CD4-positive, alpha-beta T cell treated with Interleukin-12 subunit alpha and Interleukin-12 subunit beta, for 1 hour (primary cell): ENCODE results near the gene PDE4DIP.
"Not testable (repeated sequence)": the region's sequence is repeated elsewhere in the genome, so short reads cannot be mapped to it uniquely, and the experiment has no call there.

Experiments
- DNase-seq: peaks from one replicate; pipeline ENCODE4 v3.0.0-alpha.2; 2020

Gene PDE4DIP

GRCh38 chr1:148844220-148844619 lies at the start of gene PDE4DIP:
TSS of gene PDE4DIP (plus strand) at chr1:148844428. CDS start at chr1:148844775, 347 bp downstream.
- not testable (repeated sequence) for DNase-seq

- DNase-seq: not testable (repeated sequence)
Measured at GRCh38 chr1:148808268-148808928, 35.8 kb upstream of the PDE4DIP start.

- not testable (repeated sequence) for DNase-seq
Measured at GRCh38 chr1:148808929-148809283, 35.3 kb upstream of the PDE4DIP start.

- DNase-seq: not testable (repeated sequence)
Measured at GRCh38 chr1:148822180-148822579, 22.0 kb upstream of the PDE4DIP start.

GRCh38 chr1:148823822-148824221 lies 20.4 kb upstream of the PDE4DIP start:
- not testable (repeated sequence) for DNase-seq

- not testable (repeated sequence) for DNase-seq
Measured at GRCh38 chr1:148825029-148825428, 19.2 kb upstream of the PDE4DIP start.

- not testable (repeated sequence) for DNase-seq
Measured at GRCh38 chr1:148828531-148828930, 15.7 kb upstream of the PDE4DIP start.

GRCh38 chr1:148828962-148829361 lies 15.3 kb upstream of the PDE4DIP start:
- DNase-seq: not testable (repeated sequence)

- DNase-seq: not testable (repeated sequence)
Measured at GRCh38 chr1:148829365-148829764, 14.9 kb upstream of the PDE4DIP start.

- DNase-seq: not testable (repeated sequence)
Measured at GRCh38 chr1:148841262-148841661, 3.0 kb upstream of the PDE4DIP start.

- DNase-seq: not testable (repeated sequence)
Measured at GRCh38 chr1:148844651-148845050, 423 bp downstream of the PDE4DIP start.

- DNase-seq: not testable (repeated sequence)
Measured at GRCh38 chr1:148845068-148845467, 840 bp downstream of the PDE4DIP start.

- DNase-seq: not testable (repeated sequence)
Measured at GRCh38 chr1:148850347-148850746, 6.1 kb downstream of the PDE4DIP start.

- DNase-seq: not testable (repeated sequence)
Measured at GRCh38 chr1:148850840-148851239, 6.6 kb downstream of the PDE4DIP start.

GRCh38 chr1:148851684-148852083 lies 7.5 kb downstream of the PDE4DIP start:
- DNase-seq: not testable (repeated sequence)

- DNase-seq: not testable (repeated sequence)
Measured at GRCh38 chr1:148853363-148853762, 9.1 kb downstream of the PDE4DIP start.

- not testable (repeated sequence) for DNase-seq
Measured at GRCh38 chr1:148854063-148854462, 9.8 kb downstream of the PDE4DIP start.

GRCh38 chr1:148855367-148855766 lies 11.1 kb downstream of the PDE4DIP start:
- DNase-seq: not testable (repeated sequence)

- DNase-seq: not testable (repeated sequence)
Measured at GRCh38 chr1:148860049-148860448, 15.8 kb downstream of the PDE4DIP start.

GRCh38 chr1:148860579-148861259 lies 16.5 kb downstream of the PDE4DIP start:
- not testable (repeated sequence) for DNase-seq

- DNase-seq: not testable (repeated sequence)
Measured at GRCh38 chr1:148862590-148862989, 18.4 kb downstream of the PDE4DIP start.

GRCh38 chr1:148868924-148869633 lies 24.9 kb downstream of the PDE4DIP start:
- not testable (repeated sequence) for DNase-seq

GRCh38 chr1:148869634-148869961 lies 25.4 kb downstream of the PDE4DIP start:
- not testable (repeated sequence) for DNase-seq
